GM18502 (cell line): ENCODE measurements around the gene DCAKD.

Experiments used
- ATAC-seq: cut with Tn5 transposase; IDR thresholded peaks from one replicate; pipeline ENCODE4 v1.9.1; 2021; ENCODE audit warnings: mild to moderate bottlenecking; ENCODE audit not compliant: unreplicated experiment, poor library complexity

DCAKD gene

DNA sequence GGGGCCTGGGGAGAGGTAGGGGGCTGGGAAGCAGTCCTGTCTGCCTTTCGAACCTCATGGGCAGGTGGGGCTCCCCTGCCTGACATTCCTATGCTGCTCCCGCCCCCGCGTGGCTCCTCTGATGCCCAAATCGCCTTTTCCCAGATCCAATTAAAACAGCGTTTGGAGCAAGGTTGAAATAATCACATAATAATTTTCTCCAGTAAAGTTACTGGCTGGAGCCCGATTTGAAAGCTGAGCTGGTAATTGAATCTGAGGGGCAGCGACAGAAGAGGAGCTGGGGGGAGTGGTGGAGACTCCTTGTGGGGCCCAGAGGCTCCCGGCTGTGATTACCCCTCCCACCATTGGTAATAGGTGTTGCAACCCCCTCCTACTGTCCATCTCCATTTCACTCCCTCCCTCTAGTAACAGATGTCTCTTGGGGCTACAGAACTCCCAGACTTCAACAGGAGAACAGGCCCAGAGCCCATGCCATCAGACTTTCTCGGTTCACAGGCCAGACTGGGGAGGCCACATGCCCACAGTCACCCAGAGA is 44.4 kb downstream of the DCAKD start:
- ATAC-seq = no peak

DNA sequence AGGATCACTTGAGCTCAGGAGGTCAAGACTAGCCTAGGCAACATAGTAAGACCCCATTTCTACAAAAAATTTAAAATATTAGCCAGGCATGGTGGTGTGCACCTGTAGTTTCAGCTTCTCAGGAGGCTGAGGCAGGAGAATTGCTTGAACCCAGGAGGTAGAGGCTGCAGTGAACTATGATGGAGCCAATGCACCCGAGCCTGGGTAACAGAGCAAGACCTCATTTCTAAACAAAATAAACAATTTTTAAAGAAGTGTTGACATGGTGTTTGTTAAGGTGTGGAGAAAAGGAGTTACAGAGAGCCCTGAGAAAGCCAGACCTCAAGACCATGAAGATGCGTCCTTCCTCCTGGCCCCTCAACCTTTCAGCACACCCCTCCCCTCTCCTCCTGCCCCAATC is 45.7 kb downstream of the DCAKD start:
- no peak for ATAC-seq

DNA sequence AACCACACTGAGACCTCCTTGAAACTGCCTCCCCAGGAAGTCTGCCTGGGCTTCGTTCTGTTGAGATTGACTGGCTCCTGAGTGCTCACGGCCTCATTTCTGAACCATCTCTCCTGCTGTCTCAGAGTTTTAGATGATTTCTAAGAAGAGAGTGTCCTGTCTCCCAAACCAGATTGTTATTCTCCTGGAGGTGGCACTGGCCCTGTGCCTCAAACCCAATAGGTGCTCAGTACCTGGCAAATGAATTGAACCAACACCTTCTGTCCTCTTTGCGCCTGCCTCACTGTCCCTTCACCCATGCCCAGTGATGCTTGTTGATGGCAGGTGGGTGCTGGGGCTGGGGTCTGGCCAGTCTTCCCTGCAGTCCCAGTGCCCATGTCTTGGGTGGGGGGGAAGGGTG is 47.0 kb downstream of the DCAKD start:
- ATAC-seq = no peak

DNA sequence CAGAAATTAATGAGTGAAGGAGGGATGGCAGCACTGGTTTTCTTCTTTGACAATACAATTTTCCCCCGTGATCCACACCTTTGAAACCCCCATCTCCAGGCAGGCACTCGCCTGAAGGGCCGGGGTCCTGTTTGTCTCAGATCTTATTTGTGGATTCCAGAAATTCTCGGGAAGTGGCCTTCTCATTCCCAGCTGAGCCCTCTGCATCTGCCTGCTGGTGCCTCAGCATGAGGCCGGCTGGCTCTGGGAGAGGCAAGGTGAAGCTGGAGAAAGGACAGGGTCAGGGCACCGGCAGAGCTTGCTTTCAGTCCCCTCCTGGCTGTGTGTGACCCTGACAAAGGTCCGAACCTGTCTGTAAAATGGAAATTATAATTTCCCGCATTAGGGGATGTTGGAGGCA is 47.6 kb downstream of the DCAKD start:
- ATAC-seq = no peak

DNA sequence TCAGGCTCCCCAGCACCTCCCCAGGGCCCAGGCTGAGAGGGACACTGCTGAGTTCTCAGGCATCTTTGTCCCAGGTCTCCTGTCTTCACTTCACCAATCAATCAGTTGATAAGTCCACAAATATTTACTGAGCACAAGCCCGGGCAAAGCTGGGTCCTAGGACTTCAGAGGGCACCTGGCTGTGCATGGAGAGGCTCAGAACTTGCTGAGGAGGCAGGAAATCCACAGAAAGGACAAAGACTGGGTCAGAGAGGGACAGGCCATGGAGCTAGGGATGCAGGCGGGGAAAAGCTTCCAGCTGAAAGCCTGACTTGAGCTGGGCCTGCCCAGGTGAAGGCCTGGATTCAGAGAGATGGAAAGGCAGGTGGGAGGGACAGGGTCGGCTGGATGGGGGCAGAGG is 50.1 kb downstream of the DCAKD start:
- no peak for ATAC-seq

DNA sequence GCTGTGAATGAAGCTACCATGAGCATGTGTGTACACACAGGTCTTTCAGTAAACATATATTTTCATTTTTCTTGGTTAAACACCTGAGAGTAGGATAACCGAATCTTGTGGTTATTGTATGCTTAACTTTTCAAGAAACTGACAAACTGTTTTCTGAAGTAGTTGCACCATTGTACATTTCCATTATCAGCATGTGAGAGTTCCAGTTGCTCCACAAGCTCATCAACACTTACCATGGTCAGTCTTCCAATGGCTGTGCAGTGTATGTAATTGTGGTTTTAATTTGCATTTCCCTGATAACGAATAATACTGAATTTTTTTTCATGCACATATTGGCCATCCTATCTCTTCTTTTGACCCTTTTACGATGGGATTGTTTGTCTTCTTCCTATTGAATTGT is 52.0 kb downstream of the DCAKD start:
- ATAC-seq = no peak

DNA sequence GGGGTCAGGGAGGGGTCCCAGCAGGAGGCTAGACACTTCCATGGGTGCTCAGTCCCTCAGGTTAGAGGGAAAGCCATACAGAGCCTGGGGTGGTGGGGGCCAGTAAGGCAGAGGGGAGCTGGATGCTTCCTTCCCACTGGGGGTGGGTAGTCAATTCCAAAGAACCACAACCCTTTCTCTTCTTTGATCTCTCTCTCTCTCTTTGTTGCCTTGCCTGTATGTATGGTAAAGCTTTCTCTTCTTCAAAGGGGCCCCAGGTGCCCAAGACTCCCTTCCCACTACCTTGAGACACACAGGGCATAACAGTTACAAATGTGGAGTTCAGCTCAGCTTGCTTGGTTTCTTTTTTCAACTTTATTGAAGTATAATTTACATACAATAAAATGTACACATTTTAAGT is 52.8 kb downstream of the DCAKD start:
- ATAC-seq = no peak

DNA sequence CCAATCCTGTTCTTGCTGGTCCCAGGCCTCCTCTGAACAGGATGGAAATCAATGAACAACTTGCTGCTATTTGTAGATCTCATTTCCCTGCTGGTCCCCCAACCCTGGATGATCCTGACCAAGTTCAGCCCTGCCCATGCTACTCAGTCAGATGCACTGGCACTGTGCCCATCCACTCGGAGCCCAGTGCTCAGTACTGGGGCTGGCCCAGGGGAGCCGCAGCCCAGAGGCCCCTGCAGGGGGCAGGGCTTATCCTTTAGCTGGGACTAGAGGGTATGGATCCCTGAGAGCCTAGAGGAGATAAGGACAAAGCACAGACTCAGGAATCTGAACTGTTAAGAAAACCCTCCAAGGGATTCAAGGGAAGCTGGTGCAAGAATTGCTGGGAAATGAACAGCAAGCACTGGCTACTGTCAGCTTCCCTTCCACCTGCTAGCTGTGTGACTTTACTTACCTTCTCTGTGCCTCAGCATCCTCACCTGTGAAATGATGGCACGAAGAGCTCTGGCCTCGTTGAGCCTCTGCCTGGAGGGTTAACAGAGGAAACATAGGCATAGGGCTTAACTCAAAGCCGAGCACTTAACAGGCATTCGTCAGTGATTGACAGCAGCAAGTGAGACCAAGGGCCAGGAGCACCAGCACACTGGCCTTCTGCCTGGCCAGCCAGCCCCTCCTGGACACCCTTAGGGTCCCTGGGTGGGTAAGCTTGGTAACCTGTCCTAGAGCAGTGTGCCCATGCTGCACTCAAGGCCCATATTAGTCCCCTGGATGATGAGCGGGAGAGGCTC is 53.5 kb downstream of the DCAKD start:
- ATAC-seq = no peak

DNA sequence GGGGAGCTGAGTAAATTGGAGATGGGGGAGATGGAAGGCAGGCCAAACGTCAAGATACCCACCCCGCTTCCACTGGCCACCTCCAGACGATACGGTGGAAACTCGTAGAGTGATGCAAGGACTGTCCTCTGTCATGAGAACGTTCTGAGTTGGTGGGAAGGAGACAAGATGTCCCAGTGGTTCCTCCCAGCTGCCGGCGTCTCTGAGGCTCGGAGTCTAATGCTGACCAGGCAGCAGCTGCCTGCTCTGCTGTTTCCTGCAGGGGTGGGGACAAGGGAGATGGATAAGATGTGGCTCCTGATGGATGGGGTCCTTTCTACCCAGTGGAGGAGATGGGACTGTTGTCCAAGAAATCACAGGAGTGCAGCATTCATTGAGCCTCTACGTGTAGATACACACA is 55.1 kb downstream of the DCAKD start:
- ATAC-seq = no peak

DNA sequence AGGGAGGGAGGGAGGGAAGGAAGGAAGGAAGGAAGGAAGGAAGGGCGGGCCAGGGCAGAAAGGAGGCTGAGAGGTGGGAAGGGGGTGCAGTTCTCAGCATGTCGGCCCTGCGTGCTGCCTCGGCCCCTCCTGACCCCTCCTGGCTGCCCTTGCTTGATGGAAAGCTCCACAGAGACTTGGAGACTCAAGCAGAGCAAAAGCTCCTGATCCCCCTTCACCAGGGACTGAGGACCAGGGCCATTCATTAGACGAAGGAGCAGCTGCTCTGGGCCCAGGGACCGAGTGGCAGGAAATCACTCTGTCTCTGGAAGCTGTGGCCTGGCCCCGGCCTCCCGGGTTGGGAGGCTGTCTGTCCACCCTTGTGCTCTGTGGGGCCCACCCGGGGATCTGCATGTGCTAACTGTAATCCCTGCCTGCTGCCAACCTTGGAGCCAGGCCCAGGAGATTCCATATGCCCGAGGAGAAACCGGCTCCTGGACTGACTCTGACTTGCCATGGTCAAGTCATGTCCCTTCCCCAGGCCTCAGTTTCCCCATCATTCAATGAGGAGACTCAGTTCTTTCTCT is 55.9 kb downstream of the DCAKD start:
- ATAC-seq = no peak

DNA sequence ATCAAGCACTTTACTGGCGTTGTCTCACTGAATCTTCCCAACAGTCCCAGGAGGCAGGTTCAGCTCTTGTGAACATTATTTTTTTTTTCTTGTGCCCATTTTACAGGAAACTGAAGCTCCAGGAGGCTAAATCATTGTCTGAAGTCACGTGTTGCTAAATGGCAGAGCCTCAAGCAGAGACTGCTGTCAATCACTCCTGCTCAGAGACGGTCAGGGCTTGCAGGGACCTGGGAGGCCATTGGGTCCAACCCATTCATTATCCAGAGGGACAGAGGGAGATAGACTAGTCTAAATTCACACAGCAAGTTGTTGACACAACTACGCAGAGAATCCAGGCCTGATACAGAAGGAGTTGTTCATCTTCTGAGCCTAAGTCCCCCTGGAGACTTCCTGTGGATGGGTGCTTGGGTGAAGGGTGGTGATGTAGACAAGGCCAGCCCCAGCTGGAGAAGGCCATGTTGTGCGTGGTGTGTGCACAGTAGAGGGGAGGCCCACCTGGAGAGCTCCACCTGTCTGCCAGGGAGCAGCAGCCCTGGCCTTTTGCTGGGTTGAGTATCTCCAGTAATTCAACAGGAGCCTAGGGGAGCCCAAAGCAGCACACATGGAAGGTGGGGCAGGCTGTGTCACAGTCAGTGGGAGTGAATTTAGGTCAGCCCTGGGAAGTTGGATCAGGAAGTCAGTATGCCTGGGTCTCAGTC is 59.0 kb downstream of the DCAKD start:
- ATAC-seq = no peak

DNA sequence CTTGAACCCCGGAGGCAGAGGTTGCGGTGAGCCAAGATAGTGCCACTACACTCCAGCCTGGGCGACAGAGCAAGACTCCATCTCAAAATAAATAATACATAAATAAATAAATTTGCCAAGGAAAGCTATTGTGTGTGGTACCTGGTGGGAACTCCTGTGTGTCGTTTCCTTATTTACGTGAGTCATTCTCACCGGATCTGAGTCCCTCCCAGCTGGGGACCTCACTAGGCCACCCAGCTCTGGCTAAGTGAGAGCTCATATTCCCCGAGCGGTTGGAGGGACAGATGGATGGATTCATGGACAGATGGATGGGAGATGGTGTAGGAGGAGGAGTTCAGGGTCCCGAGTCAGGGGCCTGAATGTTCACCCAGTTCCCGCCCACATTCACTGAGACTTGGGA is 60.4 kb downstream of the DCAKD start:
- ATAC-seq = no peak

DNA sequence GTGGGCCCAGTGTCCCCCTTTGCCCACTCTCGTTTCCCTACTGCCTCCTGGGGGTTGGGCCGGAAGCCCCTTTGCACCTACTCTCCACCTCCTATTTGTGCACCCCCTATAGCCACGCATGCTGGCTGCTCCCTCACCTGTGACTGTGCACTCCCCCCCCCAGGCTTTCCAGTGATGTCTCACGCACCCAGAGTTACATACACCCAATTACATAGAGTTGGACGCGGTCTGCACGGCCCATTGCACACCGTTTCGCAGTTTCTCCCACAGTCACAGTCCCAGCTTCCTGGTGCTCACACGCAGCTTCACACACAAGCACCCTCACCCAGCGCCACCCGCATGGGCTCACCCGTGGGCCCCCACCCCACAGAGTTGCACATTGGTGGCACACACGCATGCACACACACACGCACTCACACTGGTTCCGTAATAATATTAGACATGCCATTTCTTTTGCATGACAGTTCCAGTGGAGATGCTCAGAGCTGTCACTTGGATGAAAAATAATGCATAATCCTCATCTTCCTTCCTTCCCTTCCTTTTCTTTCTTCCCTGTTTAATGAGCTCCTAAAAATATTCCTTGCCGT is 61.8 kb downstream of the DCAKD start:
- ATAC-seq = no peak

DNA sequence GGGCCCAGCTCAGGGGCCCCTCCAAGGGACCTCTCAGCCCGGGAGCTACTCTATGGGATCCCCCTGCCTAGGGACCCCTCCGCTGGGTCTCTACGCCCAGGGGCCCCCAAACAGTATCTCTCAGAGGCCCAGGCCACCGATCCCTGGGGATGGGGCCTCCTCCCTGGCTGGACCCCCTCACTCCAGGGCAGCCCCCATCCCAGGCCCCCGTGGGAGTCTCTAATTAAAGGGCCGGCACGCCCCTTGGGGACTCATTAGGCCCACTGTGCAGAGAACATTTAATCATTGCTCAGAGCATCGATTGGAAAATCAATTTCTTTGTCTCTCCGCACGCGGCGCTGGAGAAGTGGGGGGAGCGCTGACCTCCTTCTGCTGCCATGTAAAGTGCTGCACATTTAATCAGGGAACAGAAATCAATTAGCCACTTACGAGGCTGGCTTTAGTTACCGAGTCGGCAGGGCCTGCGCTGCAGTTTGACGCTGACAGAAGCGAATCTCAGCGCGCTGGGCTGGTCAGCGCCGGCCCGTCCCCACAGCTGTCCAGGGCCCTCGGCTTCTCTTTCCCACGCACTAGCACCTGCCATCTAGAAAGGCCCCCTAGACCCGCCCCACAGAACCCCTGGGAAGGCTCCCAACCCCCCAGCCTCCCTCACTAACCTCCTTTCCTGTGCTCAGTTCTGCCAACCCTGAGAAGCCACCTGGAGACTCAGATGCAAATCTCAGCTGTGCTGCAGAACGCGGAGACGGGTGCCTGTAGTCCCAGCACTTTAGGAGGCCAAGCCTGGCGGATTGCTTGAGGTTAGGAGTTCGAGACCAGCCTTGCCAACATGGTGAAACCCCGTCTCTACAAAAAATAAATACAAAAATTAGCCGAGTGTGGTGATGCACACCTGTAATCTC is 63.1 kb downstream of the DCAKD start:
- ATAC-seq = no peak

DNA sequence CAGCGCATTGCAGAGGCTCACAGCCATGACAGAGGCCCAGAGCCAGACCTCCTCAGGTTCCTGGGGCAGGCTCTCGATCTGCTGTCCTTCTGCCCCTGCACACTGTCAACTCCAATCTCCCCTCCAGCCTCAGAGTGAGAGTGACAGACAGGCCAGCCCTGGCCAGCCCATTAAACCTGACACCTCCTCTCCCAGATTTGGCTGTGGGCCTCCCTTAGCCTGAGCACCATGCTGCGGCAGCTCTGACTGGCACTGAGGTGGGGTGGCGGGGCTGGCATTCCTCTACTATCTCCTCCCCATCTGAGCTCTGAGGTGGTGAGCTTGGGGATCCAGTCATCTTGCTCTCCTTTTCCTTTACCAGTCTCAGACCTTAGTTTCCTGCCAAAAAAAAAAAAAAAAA is 67.9 kb downstream of the DCAKD start:
- no peak for ATAC-seq

DNA sequence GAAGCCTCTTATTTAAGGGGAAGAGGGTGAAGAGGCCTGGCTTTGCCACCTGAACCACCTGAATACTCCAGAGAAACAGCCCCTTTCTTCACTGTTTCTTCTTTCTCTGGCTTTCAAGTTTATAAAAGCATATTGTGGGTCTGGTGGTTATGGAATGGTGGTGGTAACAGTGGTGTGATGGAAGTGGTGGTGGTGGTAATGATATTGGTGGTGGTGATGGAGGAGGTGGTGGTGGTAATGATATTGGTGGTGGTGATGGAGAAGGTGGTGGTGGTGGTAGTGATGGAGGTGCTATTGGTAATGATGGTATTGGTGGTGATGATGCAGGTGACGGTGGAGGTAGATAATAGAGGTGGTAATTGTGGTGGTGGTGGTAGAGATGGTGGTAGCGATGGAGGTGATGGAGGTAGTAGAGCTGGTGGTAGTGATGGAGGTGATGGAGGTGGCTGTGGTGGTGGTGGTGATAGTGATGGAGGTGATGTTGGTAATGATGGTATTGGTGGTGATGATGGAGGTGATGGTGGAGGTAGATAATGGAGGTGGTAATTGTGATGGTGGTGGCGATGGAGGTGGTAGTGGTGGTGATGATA is 69.2 kb downstream of the DCAKD start:
- ATAC-seq = no peak

DNA sequence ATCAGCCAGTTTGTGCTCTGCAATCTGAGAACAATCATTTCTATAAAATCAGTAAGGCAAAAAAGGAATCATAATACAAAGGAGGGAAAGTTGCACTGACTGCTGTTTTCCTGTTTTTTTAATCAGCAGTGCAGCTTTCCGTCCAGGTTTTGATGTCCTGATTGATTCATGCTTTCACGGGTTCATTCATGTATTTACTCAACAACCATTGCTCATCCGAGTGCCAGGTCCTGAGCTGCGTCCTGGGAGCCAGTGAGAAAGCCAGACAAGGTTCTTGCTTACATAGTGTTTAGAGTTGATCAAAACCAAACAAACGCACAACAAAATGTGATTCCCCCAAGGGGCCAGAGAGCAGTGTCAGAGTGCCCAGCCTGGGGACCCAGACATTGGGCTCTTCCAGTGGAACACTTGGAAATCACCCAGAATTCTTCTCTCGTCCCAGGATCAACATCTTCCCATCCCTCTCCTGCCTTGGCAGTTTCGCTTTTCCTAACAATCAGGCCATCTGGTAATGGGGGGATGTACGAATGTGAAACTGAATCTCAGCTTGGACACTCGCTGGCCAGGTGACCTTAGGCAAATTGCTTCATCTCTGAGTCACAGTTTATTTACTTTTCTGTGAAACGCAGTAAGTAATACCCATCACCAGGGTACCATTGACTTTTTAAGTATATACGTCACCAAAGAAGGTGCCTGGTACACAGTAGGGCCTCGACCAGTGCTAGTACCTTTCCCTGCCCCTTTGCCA is 70.0 kb downstream of the DCAKD start:
- ATAC-seq = no peak

DNA sequence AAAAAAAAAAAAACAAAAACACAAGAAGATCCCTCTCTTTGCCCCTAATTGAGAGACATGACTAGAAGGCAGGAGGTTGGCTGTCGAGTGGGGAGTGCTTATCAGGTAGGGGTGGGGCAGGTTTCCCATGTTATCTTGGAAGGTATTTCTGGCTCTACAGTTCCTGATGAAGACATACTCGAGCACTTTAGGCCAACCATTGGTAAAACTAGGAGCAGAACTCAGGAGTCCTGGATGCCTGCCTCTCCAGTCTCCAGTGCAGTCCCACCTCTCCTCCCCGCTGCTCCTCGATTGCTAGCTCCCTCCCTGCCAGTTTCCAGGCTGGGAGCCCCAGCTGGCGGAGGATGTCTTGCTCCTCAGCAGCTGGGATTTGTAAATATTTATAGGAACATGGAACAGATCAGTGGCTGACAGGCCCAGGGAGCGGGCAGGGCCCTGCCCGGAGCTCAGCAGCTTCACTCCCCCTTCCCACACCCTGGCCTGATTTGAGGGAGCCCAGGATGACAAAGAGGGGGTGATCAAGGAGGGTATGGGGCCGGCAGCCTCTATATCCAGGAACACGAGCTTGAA is 71.9 kb downstream of the DCAKD start:
- ATAC-seq = no peak

DNA sequence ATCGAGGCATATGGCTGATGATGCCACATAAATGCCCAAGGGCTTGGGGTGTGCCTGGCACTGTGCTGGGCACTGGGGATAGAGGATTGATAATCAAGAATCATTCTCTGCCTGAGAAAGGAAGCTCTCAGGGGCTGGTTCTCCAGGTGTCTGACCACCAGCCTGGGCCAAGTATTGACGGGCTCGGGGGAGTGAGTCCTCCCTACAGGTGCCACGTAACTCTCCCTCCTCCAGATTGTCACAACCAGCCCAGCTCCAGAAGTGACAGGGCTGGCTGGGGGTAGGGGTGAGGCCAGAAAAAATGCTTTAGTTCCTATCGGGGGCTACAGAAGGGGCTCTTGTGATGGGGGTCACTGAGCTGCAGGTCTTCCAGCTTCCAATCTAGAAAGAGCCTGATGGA is 72.6 kb downstream of the DCAKD start:
- no peak for ATAC-seq
